Inflammatory macrophage treated with lipopolysaccharide for 4 hours (primary cell): ENCODE measurements around the gene SLC29A3.
A peak's percentile ranks its signal among the peaks of the same experiment; 100 is the strongest.
"Not testable (repeated sequence)": the region's sequence is repeated elsewhere in the genome, so short reads cannot be mapped to it uniquely, and the experiment has no call there.

Experiments
- DNase-seq: peaks from one replicate; pipeline ENCODE4 v3.0.0-alpha.2; 2020

The SLC29A3 gene

GRCh38 chr10:71347587-71348395 is 28.7 kb downstream of the SLC29A3 start:
- DNase-seq, result no peak

GRCh38 chr10:71348850-71349249 is 29.8 kb downstream of the SLC29A3 start:
- DNase-seq, result no peak

DNA sequence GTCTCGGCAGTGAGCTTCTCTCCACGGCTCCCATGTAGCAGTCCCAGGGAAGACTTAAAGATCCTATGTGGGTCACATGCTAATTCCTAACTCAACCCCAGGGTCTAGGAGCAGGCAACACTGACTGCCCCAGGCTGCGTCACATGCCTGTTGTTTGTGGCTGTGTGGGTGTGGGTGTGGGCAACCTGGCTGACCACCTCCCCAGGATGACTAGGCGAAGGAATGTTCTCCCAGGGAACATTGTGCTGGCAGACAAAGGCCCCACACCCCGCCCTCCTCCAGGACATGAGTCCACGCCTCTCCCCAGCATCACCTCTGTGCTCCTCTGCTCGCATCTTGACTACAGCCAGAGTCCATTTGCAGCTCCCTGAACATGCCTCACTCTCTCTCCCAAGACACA is 30.3 kb downstream of the SLC29A3 start:
- DNase-seq, result no peak

- DNase-seq, result no peak
Observed at GRCh38 chr10:71351087-71351486, 32.0 kb downstream of the SLC29A3 start.

- peak; percentile 59 for DNase-seq
Observed at GRCh38 chr10:71351628-71352319, 32.7 kb downstream of the SLC29A3 start.

GRCh38 chr10:71353639-71354038 is 34.6 kb downstream of the SLC29A3 start:
- DNase-seq, result no peak

DNA sequence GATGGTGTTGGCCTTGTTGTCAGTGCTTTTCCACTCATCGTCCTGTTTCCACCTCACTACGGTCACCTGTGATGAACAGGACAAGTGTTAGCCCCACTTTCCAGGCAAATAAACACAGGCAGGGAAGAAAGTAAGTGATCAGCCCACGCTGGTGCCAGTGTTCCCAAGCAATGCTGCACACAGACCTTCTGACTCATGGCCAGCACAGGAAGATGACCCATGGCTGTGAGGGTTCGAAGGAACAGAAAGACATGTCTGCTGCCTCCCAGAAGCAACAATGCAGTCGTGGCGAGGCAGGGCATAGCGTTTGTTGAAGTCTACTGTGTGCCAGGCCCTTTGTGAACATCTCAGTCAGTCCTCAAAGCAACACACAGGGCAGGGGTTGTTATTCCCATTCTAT is 35.7 kb downstream of the SLC29A3 start:
- no peak for DNase-seq

DNA sequence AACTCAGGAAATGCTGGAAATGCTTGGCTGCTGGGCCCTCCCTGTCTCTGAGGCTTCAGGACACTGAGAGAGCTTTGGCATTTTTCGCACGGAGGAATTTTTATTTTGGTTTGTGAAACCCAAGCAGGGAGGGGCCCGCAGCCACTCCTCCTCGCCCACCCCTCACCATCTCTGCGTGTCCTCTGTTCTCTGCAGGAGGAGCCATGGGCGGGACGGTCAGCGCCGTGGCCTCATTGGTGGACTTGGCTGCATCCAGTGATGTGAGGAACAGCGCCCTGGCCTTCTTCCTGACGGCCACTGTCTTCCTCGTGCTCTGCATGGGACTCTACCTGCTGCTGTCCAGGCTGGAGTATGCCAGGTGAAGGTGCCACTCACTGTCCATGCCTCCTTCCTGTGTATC is 36.8 kb downstream of the SLC29A3 start:
- no peak for DNase-seq

DNA sequence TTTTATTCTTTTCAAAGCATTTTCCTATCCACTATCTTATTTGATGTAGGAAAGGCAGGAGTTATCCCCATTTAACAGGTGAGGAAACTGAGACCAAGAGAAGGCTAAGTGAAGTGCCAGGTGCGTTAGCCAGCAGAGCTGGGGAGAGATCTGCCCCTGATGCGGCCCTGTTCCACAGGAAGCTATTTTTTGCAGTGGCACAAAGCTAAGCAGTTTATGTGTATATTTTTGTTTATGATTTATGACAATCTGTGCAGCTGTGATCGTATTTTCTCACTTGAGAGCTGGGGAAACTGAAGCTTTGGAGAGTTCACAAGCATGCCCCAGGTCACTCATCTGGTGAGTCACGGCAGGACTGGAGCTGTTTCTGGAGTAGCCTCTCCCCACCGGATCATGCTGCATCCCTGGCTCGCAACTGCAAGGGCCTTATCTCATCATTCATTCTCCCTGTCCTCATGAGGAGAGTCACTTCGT is 38.8 kb downstream of the SLC29A3 start:
- no peak for DNase-seq

- DNase-seq, result no peak
Observed at GRCh38 chr10:71358277-71358676, 39.2 kb downstream of the SLC29A3 start.

DNA sequence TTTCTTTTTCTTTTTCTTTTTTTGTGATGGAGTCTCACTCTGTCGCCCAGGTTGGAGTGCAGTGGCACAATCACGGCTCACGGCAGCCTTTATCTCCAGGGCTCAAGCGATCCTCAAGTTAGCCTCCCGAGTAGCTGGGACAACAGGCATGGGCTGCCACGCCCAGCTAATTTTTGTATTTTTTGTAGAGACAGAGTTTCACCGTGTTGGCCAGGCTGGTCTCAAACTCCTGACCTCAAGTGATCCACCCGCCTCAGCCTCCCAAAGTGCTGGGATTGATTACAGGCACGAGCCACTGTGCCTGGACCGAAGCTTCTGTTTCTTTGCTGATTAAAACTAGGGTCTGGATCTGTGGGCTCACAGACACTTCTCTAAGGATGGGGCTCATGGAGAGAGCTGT is 39.8 kb downstream of the SLC29A3 start:
- DNase-seq, result not testable (repeated sequence)

DNA sequence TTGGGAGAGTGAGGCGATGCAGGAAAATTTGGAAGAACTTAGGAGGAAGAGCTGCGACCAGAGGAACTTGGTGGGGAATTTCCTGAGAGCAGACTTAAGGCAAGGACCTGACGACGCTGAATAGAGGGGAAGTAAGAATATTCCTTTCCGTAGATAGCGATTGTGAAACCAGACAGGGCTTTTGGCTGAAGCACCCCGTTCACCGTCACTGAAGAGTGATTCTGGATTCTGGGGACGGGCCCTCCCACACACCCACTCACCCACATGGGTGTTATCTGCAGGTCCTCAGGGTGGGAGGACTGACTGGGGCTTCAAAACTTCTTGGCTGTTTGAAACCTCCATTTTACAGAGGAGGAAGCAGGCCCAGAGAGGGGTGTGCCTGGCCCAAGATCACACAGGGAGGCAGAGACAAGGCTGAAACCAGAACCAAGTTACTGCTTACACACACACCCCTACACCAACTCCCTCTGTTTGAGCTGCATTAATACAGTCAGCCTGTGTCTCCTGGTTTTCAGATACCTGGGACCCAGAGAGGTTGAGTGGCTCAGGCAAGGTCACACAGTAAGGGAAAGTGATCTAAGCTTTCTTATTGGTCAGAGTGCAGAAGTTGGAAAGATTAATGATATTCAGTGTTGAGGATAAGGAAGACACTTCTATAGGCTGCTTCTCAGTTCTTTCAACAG is 40.4 kb downstream of the SLC29A3 start:
- DNase-seq, result peak; percentile 95

GRCh38 chr10:71360735-71361134 is 41.7 kb downstream of the SLC29A3 start:
- DNase-seq, result no peak

DNA sequence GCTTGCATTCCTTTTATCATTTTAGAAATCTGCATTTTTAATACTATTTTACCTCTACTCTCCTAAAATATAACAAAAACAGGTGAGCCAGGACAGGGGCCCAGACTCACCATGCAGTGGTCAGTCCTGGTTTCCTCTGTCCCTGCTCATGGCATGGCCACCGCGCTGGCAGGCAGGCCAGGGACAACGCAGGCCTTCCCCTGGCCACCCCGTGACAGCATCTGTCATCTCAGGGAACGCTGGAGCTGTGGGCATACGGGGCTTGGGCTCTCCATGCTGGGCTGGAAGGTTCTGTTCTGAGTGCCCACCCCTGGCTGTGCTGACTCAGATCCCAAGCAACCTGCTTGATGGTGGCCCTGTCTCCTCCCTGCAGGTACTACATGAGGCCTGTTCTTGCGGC is 42.5 kb downstream of the SLC29A3 start:
- DNase-seq, result no peak

DNA sequence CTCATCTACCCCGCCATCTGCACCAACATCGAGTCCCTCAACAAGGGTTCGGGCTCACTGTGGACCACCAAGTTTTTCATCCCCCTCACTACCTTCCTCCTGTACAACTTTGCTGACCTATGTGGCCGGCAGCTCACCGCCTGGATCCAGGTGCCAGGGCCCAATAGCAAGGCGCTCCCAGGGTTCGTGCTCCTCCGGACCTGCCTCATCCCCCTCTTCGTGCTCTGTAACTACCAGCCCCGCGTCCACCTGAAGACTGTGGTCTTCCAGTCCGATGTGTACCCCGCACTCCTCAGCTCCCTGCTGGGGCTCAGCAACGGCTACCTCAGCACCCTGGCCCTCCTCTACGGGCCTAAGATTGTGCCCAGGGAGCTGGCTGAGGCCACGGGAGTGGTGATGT is 43.1 kb downstream of the SLC29A3 start:
- DNase-seq, result no peak

- no peak for DNase-seq
Observed at GRCh38 chr10:71363936-71364335, 44.9 kb downstream of the SLC29A3 start.

GRCh38 chr10:71365366-71365765 is 46.3 kb downstream of the SLC29A3 start:
- no peak for DNase-seq

DNA sequence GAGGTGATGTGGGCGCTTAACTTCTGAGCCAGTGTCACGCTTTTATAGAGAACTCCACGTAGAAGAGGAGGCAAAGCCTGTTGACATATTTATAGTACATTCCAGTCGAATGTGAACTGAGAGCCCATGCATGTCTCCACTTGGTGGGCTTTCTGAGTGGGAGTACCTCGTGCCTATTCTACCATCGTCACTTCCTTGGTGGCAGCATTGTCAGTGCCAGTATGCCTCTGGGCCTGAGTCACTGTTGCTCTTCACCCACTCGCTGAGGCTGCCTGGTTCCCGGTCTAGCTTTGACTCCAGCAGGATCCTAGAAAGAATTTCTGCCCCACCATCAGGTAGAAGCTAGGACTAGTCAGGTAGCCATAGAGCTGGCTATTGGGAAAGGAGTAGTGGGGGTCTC is 47.6 kb downstream of the SLC29A3 start:
- peak; percentile 90 for DNase-seq

GRCh38 chr10:71367271-71367670 is 48.2 kb downstream of the SLC29A3 start:
- DNase-seq, result peak; percentile 91

- no peak for DNase-seq
Observed at GRCh38 chr10:71368176-71368575, 49.1 kb downstream of the SLC29A3 start.

DNA sequence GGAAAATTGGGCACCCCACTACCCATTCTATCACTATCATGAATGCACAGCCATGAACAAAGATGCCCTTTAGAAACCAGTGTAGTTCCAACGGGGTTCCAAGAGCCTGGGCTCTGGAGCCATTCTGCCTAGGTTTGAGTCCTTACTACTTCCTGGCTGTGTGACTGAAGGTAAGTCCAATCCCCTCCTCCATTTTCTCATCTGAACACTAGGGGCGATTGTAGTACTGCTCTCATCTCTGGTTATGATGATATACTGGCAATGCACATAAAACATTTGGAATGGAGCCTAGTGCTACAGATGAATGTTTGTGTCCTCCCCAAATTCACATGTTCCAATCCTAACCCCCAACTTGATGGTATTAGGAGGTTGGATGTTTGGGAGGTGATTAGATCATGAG is 49.6 kb downstream of the SLC29A3 start:
- no peak for DNase-seq

GRCh38 chr10:71369602-71370001 is 50.5 kb downstream of the SLC29A3 start:
- DNase-seq, result no peak

DNA sequence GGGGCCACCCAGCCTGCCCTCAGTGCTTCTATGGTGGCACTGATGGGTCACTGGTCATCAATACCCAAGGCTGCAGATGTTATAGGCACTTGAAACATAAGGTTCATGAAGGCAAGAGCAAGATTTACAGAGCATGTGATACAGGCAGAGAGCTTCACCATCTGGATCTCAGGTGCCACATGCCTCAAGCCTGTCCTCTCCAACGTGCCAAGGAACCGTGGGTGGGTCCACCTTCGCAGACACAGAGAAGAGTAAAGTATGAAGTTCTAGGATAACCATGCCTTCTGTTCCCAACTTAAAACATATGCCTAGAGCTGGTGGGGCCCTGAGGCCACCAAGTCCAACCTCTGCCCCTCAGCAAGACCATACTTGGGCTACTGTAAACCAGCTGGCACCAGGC is 51.0 kb downstream of the SLC29A3 start:
- DNase-seq, result no peak

DNA sequence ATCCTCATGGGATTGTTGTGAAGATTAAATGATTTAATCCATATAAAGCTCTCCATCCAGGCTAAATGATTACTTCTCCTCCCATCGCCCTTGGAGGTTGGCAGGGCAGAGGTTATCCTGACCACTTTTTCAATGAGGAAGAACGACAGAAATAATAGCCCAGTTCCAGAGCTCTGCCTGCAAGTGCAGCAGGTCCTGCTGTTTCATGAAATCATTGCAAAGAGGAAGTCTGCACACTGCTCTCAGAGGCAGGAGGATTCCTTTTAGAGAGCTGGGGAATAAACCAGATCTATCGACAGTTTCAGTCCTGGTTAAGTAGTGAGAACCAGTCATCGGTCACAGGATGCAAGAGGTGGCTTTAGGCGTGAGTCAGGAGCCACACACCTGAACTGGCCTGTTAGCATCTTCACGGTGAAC is 52.7 kb downstream of the SLC29A3 start:
- peak; percentile 82 for DNase-seq
